Astrocyte of the hippocampus (primary cell): ENCODE data around the gene PDE10A.
"Not testable (repeated sequence)": the region's sequence is repeated elsewhere in the genome, so short reads cannot be mapped to it uniquely, and the experiment has no call there.

Experiments
- DNase-seq: peaks from one replicate; pipeline ENCODE4 v3.0.0; 2011; ENCODE audit warnings: low read depth, low spot score

Gene PDE10A

GRCh38 chr6:165552248-165552736, 110.7 kb downstream of the PDE10A start:
- DNase-seq: no peak

- DNase-seq: no peak
Observed at GRCh38 chr6:165551828-165552227, 111.2 kb downstream of the PDE10A start.

- no peak for DNase-seq
Observed at GRCh38 chr6:165548450-165548849, 114.6 kb downstream of the PDE10A start.

GRCh38 chr6:165545806-165546205, 117.2 kb downstream of the PDE10A start:
- no peak for DNase-seq

GRCh38 chr6:165543781-165544180, 119.3 kb downstream of the PDE10A start:
- DNase-seq: no peak

GRCh38 chr6:165536911-165537310, 126.1 kb downstream of the PDE10A start:
- DNase-seq: no peak

- no peak for DNase-seq
Observed at GRCh38 chr6:165519316-165519715, 143.7 kb downstream of the PDE10A start.

- DNase-seq: peak; percentile 23
Observed at GRCh38 chr6:165515963-165516624, 146.9 kb downstream of the PDE10A start.

GRCh38 chr6:165514621-165515020, 148.4 kb downstream of the PDE10A start:
- no peak for DNase-seq

- DNase-seq: no peak
Observed at GRCh38 chr6:165511807-165512206, 151.2 kb downstream of the PDE10A start.

GRCh38 chr6:165508321-165508869, 154.6 kb downstream of the PDE10A start:
- no peak for DNase-seq

- DNase-seq: no peak
Observed at GRCh38 chr6:165506657-165507056, 156.4 kb downstream of the PDE10A start.

- DNase-seq: not testable (repeated sequence)
Observed at GRCh38 chr6:165500214-165500907, 162.7 kb downstream of the PDE10A start.

- DNase-seq: no peak
Observed at GRCh38 chr6:165497472-165497871, 165.6 kb downstream of the PDE10A start.

- no peak for DNase-seq
Observed at GRCh38 chr6:165488624-165489295, 174.3 kb downstream of the PDE10A start.

- no peak for DNase-seq
Observed at GRCh38 chr6:165487950-165488349, 175.1 kb downstream of the PDE10A start.

GRCh38 chr6:165487347-165487746, 175.7 kb downstream of the PDE10A start:
- no peak for DNase-seq

- peak; percentile 6 for DNase-seq
Observed at GRCh38 chr6:165486183-165487137, 176.6 kb downstream of the PDE10A start.

- DNase-seq: no peak
Observed at GRCh38 chr6:165484178-165484889, 178.7 kb downstream of the PDE10A start.

- DNase-seq: no peak
Observed at GRCh38 chr6:165481921-165482320, 181.1 kb downstream of the PDE10A start.
